Measurements from ENCODE around the gene VWA5B1.
A peak's percentile ranks its signal among the peaks of the same experiment; 100 is the strongest.

The VWA5B1 gene

GRCh38 chr1:20373764-20374163 lies 83.1 kb downstream of the VWA5B1 start:
- H2AFZ ChIP-seq (ENCODE audit: low read depth): no peak overlapping the region
- no peaks in the 10 kb centered on the region for H4K20me1 ChIP-seq (ENCODE audit: insufficient read depth)
- no peaks in the 10 kb centered on the region for H3K36me3 ChIP-seq (ENCODE audit: insufficient read depth)
- H3K4me3 ChIP-seq (IDR thresholded peaks at IDR 0.05; ENCODE audit: insufficient read depth, low read depth, low read length): no peak overlapping the region
- no peak overlapping the region for H3K27ac ChIP-seq
- H3K79me2 ChIP-seq (ENCODE audit: insufficient read depth, low read depth): no peaks in the 10 kb centered on the region
- no peak overlapping the region for H3K9ac ChIP-seq
- peaks cover 29% of the 10 kb centered on the region; the same call in 1 of the 2 replicates for H3K27me3 ChIP-seq (ENCODE audit: insufficient read depth, low read depth)
- H3K4me2 ChIP-seq: no peak overlapping the region
- no peaks in the 10 kb centered on the region for H3K4me1 ChIP-seq (ENCODE audit: low read depth, poor library complexity, severe bottlenecking)
- no peak for TF ChIP-seq CTCF (conservative IDR thresholded peaks at IDR 0.05; ENCODE audit: low read depth, low read length)

- Histone ChIP-seq H3K27me3 (ENCODE audit: insufficient read depth, low read depth) (peaks cover 30% of the 10 kb centered on the region; the same call in 1 of the 2 replicates), H3K27ac (no peak overlapping the region), H4K20me1 (ENCODE audit: insufficient read depth) (no peaks in the 10 kb centered on the region), H3K36me3 (ENCODE audit: insufficient read depth) (no peaks in the 10 kb centered on the region), H3K4me3 (IDR thresholded peaks at IDR 0.05; ENCODE audit: insufficient read depth, low read depth, low read length) (no peak overlapping the region), H3K9ac (no peak overlapping the region), H3K4me1 (ENCODE audit: low read depth, poor library complexity, severe bottlenecking) (no peaks in the 10 kb centered on the region), H3K79me2 (ENCODE audit: insufficient read depth, low read depth) (no peaks in the 10 kb centered on the region), H2AFZ (ENCODE audit: low read depth) (no peak overlapping the region), H3K4me2 (no peak overlapping the region)
- TF ChIP-seq CTCF (conservative IDR thresholded peaks at IDR 0.05; ENCODE audit: low read depth, low read length): no peak
Observed at GRCh38 chr1:20375563-20375962, 84.9 kb downstream of the VWA5B1 start.

GRCh38 chr1:20376171-20376570 lies 85.5 kb downstream of the VWA5B1 start:
- Histone ChIP-seq H3K36me3 (ENCODE audit: insufficient read depth) (no peaks in the 10 kb centered on the region), H3K27me3 (ENCODE audit: insufficient read depth, low read depth) (peaks cover 30% of the 10 kb centered on the region; the same call in 1 of the 2 replicates), H3K27ac (no peak overlapping the region), H3K4me1 (ENCODE audit: low read depth, poor library complexity, severe bottlenecking) (no peaks in the 10 kb centered on the region), H4K20me1 (ENCODE audit: insufficient read depth) (no peaks in the 10 kb centered on the region), H3K79me2 (ENCODE audit: insufficient read depth, low read depth) (no peaks in the 10 kb centered on the region), H3K4me3 (IDR thresholded peaks at IDR 0.05; ENCODE audit: insufficient read depth, low read depth, low read length) (no peak overlapping the region), H3K9ac (no peak overlapping the region), H3K4me2 (no peak overlapping the region), H2AFZ (ENCODE audit: low read depth) (no peak overlapping the region)
- TF ChIP-seq CTCF (conservative IDR thresholded peaks at IDR 0.05; ENCODE audit: low read depth, low read length): no peak

GRCh38 chr1:20376880-20377494 lies 86.3 kb downstream of the VWA5B1 start:
- Histone ChIP-seq H3K27me3 (ENCODE audit: insufficient read depth, low read depth) (peaks cover 26% of the 10 kb centered on the region; the same call in 1 of the 2 replicates), H2AFZ (ENCODE audit: low read depth) (no peak overlapping the region), H3K27ac (no peak overlapping the region), H3K9ac (no peak overlapping the region), H3K4me2 (no peak overlapping the region), H3K4me1 (ENCODE audit: low read depth, poor library complexity, severe bottlenecking) (no peaks in the 10 kb centered on the region), H3K4me3 (IDR thresholded peaks at IDR 0.05; ENCODE audit: insufficient read depth, low read depth, low read length) (no peak overlapping the region), H3K36me3 (ENCODE audit: insufficient read depth) (no peaks in the 10 kb centered on the region), H4K20me1 (ENCODE audit: insufficient read depth) (no peaks in the 10 kb centered on the region), H3K79me2 (ENCODE audit: insufficient read depth, low read depth) (no peaks in the 10 kb centered on the region)
- peak; percentile 66 for TF ChIP-seq CTCF (conservative IDR thresholded peaks at IDR 0.05; ENCODE audit: low read depth, low read length)

Data from KMS-11 (cell line).